ENCODE measurements around the gene TNFRSF19. TPM values are rescaled to one million over a fixed set of nuclear protein-coding genes. Genes with fewer than 3 reads are reported as not detected.

Gene TNFRSF19
- total RNA-seq, 4 donors from 2014 or later: 0.51 to 1.5 (median 1.0) TPM

DNA sequence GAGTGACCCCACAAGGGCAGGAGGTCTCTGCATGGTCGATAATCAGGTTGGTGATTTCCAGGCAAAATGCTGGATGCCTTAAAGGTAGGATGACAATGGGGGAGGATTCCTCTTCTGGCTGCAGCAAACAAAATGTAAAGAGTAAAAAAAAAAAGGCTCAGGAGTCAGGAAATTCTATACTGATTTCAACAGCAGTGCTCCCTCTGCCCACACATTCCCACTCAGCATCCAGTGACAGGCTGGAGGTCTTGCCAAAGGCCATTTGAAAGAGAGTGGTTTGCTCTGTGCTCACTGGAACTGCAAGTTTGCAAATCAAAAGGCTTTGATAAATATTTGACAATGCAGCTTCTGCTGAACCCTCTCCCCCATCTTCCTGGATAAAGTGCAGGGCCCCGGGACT, 135.4 kb downstream of the TNFRSF19 start:
- TF ChIP-seq POLR2A (IDR thresholded peaks at IDR 0.05): no peak
- intact Hi-C loops (cut with DNase I; ENCODE audit: low total_unique reads): loop anchor here (10.0 kb wide), 1 partner anchor 131 kb away; the partner anchor contains the start of gene TNFRSF19
- in situ Hi-C loops (cut with MboI; ENCODE audit: low sequenced_read_pairs in 4 of 4): no loop called here
- Histone ChIP-seq H3K4me1 (peaks cover 4 to 8% of the 10 kb centered on the region in 2 donors), H3K9me3 (no peaks in the 10 kb centered on the region), H3K27ac (no peak overlapping the region), H3K36me3 (no peaks in the 10 kb centered on the region), H3K27me3 (no peaks in the 10 kb centered on the region), H3K4me3 (no peak overlapping the region)
- no peak for ATAC-seq
- no peak for DNase-seq

DNA sequence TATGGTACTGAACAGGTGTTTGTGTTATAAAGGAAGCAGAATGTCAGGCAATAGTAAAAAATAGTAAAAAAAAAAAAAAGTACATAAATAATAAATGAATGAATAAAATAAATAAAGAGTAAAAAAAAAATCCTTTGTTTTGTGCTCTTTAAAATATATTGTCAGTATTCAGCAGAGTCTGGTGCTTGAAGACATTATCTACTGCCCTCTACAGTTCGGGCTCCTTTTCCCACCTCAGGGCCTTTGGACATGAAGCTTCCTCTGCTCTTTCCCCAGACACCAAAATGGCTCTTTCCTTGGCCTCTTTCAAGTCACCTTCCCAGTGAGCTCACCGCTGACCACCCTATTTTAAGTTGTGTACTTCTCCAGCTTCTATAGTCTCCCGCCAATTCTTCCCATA, 137.5 kb downstream of the TNFRSF19 start:
- Histone ChIP-seq H3K36me3 (no peaks in the 10 kb centered on the region), H3K9me3 (no peaks in the 10 kb centered on the region), H3K4me3 (no peak overlapping the region), H3K4me1 (peaks cover 4 to 7% of the 10 kb centered on the region in 2 donors), H3K27me3 (no peaks in the 10 kb centered on the region), H3K27ac (no peak overlapping the region)
- TF ChIP-seq POLR2A (IDR thresholded peaks at IDR 0.05): no peak
- TF ChIP-seq, protein P1, sequence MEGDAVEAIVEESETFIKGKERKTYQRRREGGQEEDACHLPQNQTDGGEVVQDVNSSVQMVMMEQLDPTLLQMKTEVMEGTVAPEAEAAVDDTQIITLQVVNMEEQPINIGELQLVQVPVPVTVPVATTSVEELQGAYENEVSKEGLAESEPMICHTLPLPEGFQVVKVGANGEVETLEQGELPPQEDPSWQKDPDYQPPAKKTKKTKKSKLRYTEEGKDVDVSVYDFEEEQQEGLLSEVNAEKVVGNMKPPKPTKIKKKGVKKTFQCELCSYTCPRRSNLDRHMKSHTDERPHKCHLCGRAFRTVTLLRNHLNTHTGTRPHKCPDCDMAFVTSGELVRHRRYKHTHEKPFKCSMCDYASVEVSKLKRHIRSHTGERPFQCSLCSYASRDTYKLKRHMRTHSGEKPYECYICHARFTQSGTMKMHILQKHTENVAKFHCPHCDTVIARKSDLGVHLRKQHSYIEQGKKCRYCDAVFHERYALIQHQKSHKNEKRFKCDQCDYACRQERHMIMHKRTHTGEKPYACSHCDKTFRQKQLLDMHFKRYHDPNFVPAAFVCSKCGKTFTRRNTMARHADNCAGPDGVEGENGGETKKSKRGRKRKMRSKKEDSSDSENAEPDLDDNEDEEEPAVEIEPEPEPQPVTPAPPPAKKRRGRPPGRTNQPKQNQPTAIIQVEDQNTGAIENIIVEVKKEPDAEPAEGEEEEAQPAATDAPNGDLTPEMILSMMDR (IDR thresholded peaks at IDR 0.05 in 4 of 5, conservative IDR thresholded peaks at IDR 0.05 in 1 of 5): no peak
- ATAC-seq (no peak), DNase-seq (no peak)
- intact Hi-C loops (cut with DNase I; ENCODE audit: low total_unique reads): loop anchor here (10.0 kb wide), 1 partner anchor 133 kb away; the partner anchor contains the start of gene TNFRSF19
- in situ Hi-C loops (cut with MboI; ENCODE audit: low sequenced_read_pairs in 4 of 4): no loop called here

DNA sequence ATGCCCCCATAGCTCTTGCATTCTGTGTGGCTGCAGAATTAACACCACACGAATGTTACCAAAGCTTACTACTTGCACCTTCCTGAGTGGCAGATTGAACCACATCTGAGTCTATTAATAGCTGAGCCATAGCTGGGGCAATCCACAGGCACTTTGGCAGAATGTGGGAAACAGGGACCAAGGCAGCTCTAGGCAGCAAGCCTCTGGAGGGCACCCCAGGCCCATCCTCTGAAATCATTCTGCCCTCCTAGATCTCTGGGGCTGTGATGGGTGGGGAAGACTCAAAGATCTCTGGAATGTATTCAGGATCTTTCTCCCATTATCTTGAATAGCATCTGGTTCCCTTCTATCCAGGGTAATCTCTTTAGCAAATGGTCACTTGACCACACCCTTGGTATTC, 139.3 kb downstream of the TNFRSF19 start:
- in situ Hi-C loops (cut with MboI; ENCODE audit: low sequenced_read_pairs in 4 of 4): no loop called here
- no peak for TF ChIP-seq POLR2A (IDR thresholded peaks at IDR 0.05)
- TF ChIP-seq, protein P1 (IDR thresholded peaks at IDR 0.05 in 4 of 5, conservative IDR thresholded peaks at IDR 0.05 in 1 of 5): no peak

DNA sequence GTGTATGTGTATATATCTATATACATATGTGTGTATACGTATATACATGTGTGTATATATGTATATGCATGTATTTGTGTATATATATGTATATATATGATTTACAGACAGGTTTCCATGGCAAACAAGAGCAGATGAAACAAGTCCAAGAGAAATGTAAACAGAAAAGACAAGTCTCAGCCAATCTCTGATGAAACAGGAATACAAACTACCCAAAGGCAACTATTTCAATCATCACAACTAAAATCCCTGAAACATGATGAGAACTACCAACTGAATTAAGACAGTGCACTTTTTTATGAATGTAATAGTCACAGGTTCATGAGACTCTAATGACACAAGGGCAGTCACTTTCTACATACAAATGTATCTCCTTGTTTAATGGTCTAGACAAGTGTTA, 140.2 kb downstream of the TNFRSF19 start:
- TF ChIP-seq POLR2A (IDR thresholded peaks at IDR 0.05): no peak
- TF ChIP-seq, protein P1 (IDR thresholded peaks at IDR 0.05 in 4 of 5, conservative IDR thresholded peaks at IDR 0.05 in 1 of 5): no peak
- no peaks in the 10 kb centered on the region for H3K9me3 ChIP-seq
- no peaks in the 10 kb centered on the region for H3K27me3 ChIP-seq
- no peak overlapping the region for H3K27ac ChIP-seq
- peaks cover 3 to 4% of the 10 kb centered on the region in 2 donors for H3K4me1 ChIP-seq
- DNase-seq: no peak
- no peak for ATAC-seq
- no peaks in the 10 kb centered on the region for H3K36me3 ChIP-seq
- no peak overlapping the region for H3K4me3 ChIP-seq
- in situ Hi-C loops (cut with MboI; ENCODE audit: low sequenced_read_pairs in 4 of 4) (no loop called here), intact Hi-C loops (cut with DNase I; ENCODE audit: low total_unique reads) (no loop called here)

More for the DNA sequence above, 139.3 kb downstream of the TNFRSF19 start:
- H3K36me3 ChIP-seq: no peaks in the 10 kb centered on the region
- ATAC-seq (no peak), DNase-seq (no peak)
- no peaks in the 10 kb centered on the region for H3K9me3 ChIP-seq
- H3K4me1 ChIP-seq: peaks cover 3 to 4% of the 10 kb centered on the region in 2 donors
- no peaks in the 10 kb centered on the region for H3K27me3 ChIP-seq
- intact Hi-C loops (cut with DNase I; ENCODE audit: low total_unique reads): loop anchor here (10.0 kb wide), 1 partner anchor 135 kb away; the partner anchor contains the start of gene TNFRSF19
- H3K4me3 ChIP-seq: no peak overlapping the region
- H3K27ac ChIP-seq: no peak overlapping the region

DNA sequence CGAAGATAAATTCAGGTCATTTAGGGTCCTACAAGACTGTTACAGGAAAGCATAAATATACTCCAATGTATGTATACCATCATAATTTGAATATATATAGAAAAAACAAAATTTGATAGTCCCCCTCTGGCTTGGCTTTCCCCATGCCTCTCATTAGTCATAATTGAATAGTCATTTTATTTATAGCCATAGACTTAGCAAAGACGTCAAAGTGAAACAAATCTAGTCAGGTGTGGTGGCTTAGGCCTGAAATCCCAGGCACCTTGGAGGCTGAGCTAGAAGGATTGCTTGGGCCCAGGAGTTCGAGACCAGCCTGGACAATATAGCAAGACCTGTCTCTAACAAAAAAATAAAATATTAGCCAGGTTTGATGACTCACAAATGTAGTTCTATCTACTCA, 141.1 kb downstream of the TNFRSF19 start:
- in situ Hi-C loops (cut with MboI; ENCODE audit: low sequenced_read_pairs in 4 of 4) (no loop called here), intact Hi-C loops (cut with DNase I; ENCODE audit: low total_unique reads) (no loop called here)
- Histone ChIP-seq H3K4me1 (peaks cover 3 to 4% of the 10 kb centered on the region in 2 donors), H3K27me3 (no peaks in the 10 kb centered on the region), H3K36me3 (no peaks in the 10 kb centered on the region), H3K27ac (no peak overlapping the region), H3K9me3 (no peaks in the 10 kb centered on the region), H3K4me3 (no peak overlapping the region)
- DNase-seq (no peak), ATAC-seq (no peak)
- TF ChIP-seq POLR2A (IDR thresholded peaks at IDR 0.05): no peak
- TF ChIP-seq, protein P1 (IDR thresholded peaks at IDR 0.05 in 4 of 5, conservative IDR thresholded peaks at IDR 0.05 in 1 of 5): no peak
